B cell (primary cell): ENCODE data around the gene PICK1.

Experiments used
- EZH2 ChIP-seq: IDR thresholded peaks from 2 replicates; pipeline ENCODE4 v1.6.1; 2012; ENCODE audit warnings: borderline replicate concordance, low read depth, mild to moderate bottlenecking, moderate library complexity, low read length; ENCODE audit not compliant: insufficient read depth, poor library complexity, severe bottlenecking
- TF ChIP-seq, protein P1 (sequence below): fragments of 200-600 bp; IDR thresholded peaks from one replicate; pipeline ENCODE4 v1.8.0; 2022; ENCODE audit warnings: antibody characterized with exemption, mild to moderate bottlenecking

GRCh38 chr22:38018938-38019827 lies 38.0 kb upstream of the PICK1 start:
- TF ChIP-seq, protein P1, sequence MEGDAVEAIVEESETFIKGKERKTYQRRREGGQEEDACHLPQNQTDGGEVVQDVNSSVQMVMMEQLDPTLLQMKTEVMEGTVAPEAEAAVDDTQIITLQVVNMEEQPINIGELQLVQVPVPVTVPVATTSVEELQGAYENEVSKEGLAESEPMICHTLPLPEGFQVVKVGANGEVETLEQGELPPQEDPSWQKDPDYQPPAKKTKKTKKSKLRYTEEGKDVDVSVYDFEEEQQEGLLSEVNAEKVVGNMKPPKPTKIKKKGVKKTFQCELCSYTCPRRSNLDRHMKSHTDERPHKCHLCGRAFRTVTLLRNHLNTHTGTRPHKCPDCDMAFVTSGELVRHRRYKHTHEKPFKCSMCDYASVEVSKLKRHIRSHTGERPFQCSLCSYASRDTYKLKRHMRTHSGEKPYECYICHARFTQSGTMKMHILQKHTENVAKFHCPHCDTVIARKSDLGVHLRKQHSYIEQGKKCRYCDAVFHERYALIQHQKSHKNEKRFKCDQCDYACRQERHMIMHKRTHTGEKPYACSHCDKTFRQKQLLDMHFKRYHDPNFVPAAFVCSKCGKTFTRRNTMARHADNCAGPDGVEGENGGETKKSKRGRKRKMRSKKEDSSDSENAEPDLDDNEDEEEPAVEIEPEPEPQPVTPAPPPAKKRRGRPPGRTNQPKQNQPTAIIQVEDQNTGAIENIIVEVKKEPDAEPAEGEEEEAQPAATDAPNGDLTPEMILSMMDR: no peak
- no peak for TF ChIP-seq EZH2
